H1 (cell line): ENCODE measurements around the gene CRYBG3. TPM values are rescaled to one million over a fixed set of nuclear protein-coding genes. Genes with fewer than 3 reads are reported as not detected.
A peak's percentile ranks its signal among the peaks of the same experiment; 100 is the strongest.

Experiments
- CTCF ChIA-PET: fragments of 300-600 bp; sonication (Branson Sonifier 250); formaldehyde crosslinking; loops from one replicate; lab custom pipeline; 2021; ENCODE audit not compliant: partially characterized antibody; lab: Charles Lee
- POLR2A ChIA-PET: fragments of 300-600 bp; sonication (Branson Sonifier 250); formaldehyde crosslinking; loops from one replicate; lab custom pipeline; 2021; ENCODE audit warnings: inconsistent platforms; ENCODE audit not compliant: partially characterized antibody; lab: Charles Lee
- DNase-seq, 2 experiments: peaks; one replicate each; pipeline versions ENCODE4 v3.0.0 to v3.0.0-alpha.2; 2010 to 2022; ENCODE audit warnings: low spot score in 2 of 2, low read depth in 1 of 2, mixed read lengths in 1 of 2
- FAIRE-seq: peaks from 2 replicates; lab custom pipeline; 2011; peaks lifted over from hg19 to GRCh38; lab: Jason Lieb, UNC
- H2AFZ ChIP-seq: 2 replicates; pipeline ENCODE4 v1.8.1; 2012; ENCODE audit warnings: low read length, inconsistent platforms
- H2AK5ac ChIP-seq: 2 replicates; pipeline ENCODE4 v1.6.1; 2013; ENCODE audit warnings: low read depth, low read length
- H2BK120ac ChIP-seq: replicated peaks from 2 replicates; pipeline ENCODE3; 2013; ENCODE audit warnings: low read depth, low read length, inconsistent platforms
- H2BK12ac ChIP-seq: 2 replicates; pipeline ENCODE4 v1.6.1; 2013; ENCODE audit warnings: low read depth, low read length
- H2BK15ac ChIP-seq: 2 replicates; pipeline ENCODE4 v1.6.1; 2013; ENCODE audit warnings: low read length
- H2BK20ac ChIP-seq: 2 replicates; pipeline ENCODE4 v1.6.1; 2013; ENCODE audit warnings: low read length
- H2BK5ac ChIP-seq: 2 replicates; pipeline ENCODE4 v1.6.1; 2013; ENCODE audit warnings: low read depth, low read length
- H3K14ac ChIP-seq: 2 replicates; pipeline ENCODE4 v1.6.1; 2013; ENCODE audit warnings: inconsistent platforms; ENCODE audit not compliant: insufficient read length
- H3K18ac ChIP-seq: 2 replicates; pipeline ENCODE4 v1.6.1; 2013; ENCODE audit warnings: low read length; ENCODE audit errors: extremely low read depth
- H3K23ac ChIP-seq: 2 replicates; pipeline ENCODE4 v1.6.1; 2013; ENCODE audit warnings: inconsistent platforms; ENCODE audit not compliant: insufficient read length
- H3K23me2 ChIP-seq: 2 replicates; pipeline ENCODE4 v1.6.1; 2013; ENCODE audit warnings: low read depth, low read length
- H3K27ac ChIP-seq: 2 replicates; pipeline ENCODE4 v1.6.1; 2011; ENCODE audit warnings: low read depth, low read length, inconsistent platforms
- H3K27me3 ChIP-seq, 4 experiments: replicated peaks in 1 of 4; 1 replicate in 1 of 4; 2 replicates in 3 of 4; pipeline versions ENCODE4 v1.6.1 to v1.8.1; 2011 to 2013; ENCODE audit warnings: low read length in 3 of 4, mild to moderate bottlenecking in 3 of 4, inconsistent platforms in 2 of 4, mixed read lengths in 2 of 4, moderate library complexity in 1 of 4; ENCODE audit not compliant: control insufficient read depth in 3 of 4, insufficient read depth in 3 of 4; ENCODE audit errors: extremely low read depth in 1 of 4
- H3K36me3 ChIP-seq, 4 experiments: 2 replicates each; pipeline versions ENCODE4 v1.6.1 to v1.8.1; 2011 to 2013; ENCODE audit warnings: mild to moderate bottlenecking in 4 of 4, low read length in 3 of 4, moderate library complexity in 2 of 4, control low read depth in 1 of 4, inconsistent platforms in 1 of 4; ENCODE audit not compliant: insufficient read depth in 4 of 4, control insufficient read depth in 2 of 4
- H3K4ac ChIP-seq: replicated peaks from 2 replicates; pipeline ENCODE3; 2013; ENCODE audit warnings: low read length, low read depth, mixed read lengths, inconsistent platforms; ENCODE audit not compliant: insufficient read length
- H3K4me1 ChIP-seq, 4 experiments: replicated peaks in 1 of 4; 1 replicate in 1 of 4; 2 replicates in 3 of 4; pipeline versions ENCODE4 v1.6.1 to v1.8.1; 2011 to 2013; ENCODE audit warnings: low read length in 3 of 4, inconsistent platforms in 2 of 4, mixed read lengths in 1 of 4; ENCODE audit not compliant: insufficient read depth in 4 of 4, control insufficient read depth in 3 of 4
- H3K4me2 ChIP-seq, 2 experiments: 2 replicates each; pipeline versions ENCODE4 v1.6.1 to v1.8.1; 2011 to 2013; ENCODE audit warnings: low read depth in 2 of 2, low read length in 2 of 2, control low read depth in 1 of 2, inconsistent platforms in 1 of 2, mild to moderate bottlenecking in 1 of 2; ENCODE audit not compliant: insufficient read depth in 1 of 2
- H3K4me3 ChIP-seq, 4 experiments: fragments of 200-600, 300-600 bp in 1 of 4; sonication (generic), shearing (Covaris generic), sonication (Bioruptor Twin) in 1 of 4; 2 replicates each; pipeline versions ENCODE4 v1.5.1 to v1.8.1; 2011 to 2016; ENCODE audit warnings: low read length in 4 of 4, low read depth in 3 of 4, control low read depth in 2 of 4, inconsistent platforms in 2 of 4, mild to moderate bottlenecking in 2 of 4, mixed read lengths in 1 of 4, moderate library complexity in 1 of 4; ENCODE audit not compliant: insufficient read depth in 2 of 4; ENCODE audit errors: extremely low read depth in 1 of 4
- H3K56ac ChIP-seq: replicated peaks from 2 replicates; pipeline ENCODE3; 2013; ENCODE audit warnings: low read depth, mild to moderate bottlenecking, mixed read lengths, low read length, inconsistent platforms; ENCODE audit not compliant: insufficient read length
- H3K79me1 ChIP-seq: 2 replicates; pipeline ENCODE4 v1.6.1; 2013; ENCODE audit warnings: low read depth, low read length, control low read depth
- H3K79me2 ChIP-seq, 2 experiments: 2 replicates each; pipeline versions ENCODE4 v1.6.1 to v1.8.1; 2012 to 2013; ENCODE audit warnings: low read length in 2 of 2, mild to moderate bottlenecking in 2 of 2, inconsistent platforms in 1 of 2; ENCODE audit not compliant: insufficient read depth in 2 of 2, control insufficient read depth in 1 of 2
- H3K9ac ChIP-seq, 4 experiments: replicated peaks in 1 of 4; 1 replicate in 1 of 4; 2 replicates in 3 of 4; pipeline versions ENCODE4 v1.6.1 to v1.8.1; 2011 to 2013; ENCODE audit warnings: low read depth in 3 of 4, low read length in 3 of 4, control low read depth in 2 of 4, mild to moderate bottlenecking in 2 of 4, moderate library complexity in 2 of 4, inconsistent platforms in 1 of 4; ENCODE audit errors: extremely low read depth in 1 of 4
- H3K9me3 ChIP-seq, 2 experiments: 2 replicates each; pipeline versions ENCODE4 v1.6.1 to v1.8.1; 2012 to 2013; ENCODE audit warnings: mild to moderate bottlenecking in 2 of 2, moderate library complexity in 2 of 2, control low read depth in 1 of 2, inconsistent platforms in 1 of 2, low read depth in 1 of 2, low read length in 1 of 2, mixed read lengths in 1 of 2; ENCODE audit not compliant: insufficient read depth in 2 of 2
- H4K20me1 ChIP-seq, 2 experiments: replicated peaks in 1 of 2; 2 replicates each; pipeline versions ENCODE3 to v1.8.1; 2011 to 2013; ENCODE audit warnings: inconsistent platforms in 2 of 2, low read length in 2 of 2, mild to moderate bottlenecking in 1 of 2; ENCODE audit not compliant: insufficient read depth in 2 of 2, control insufficient read depth in 1 of 2
- H4K5ac ChIP-seq: 2 replicates; pipeline ENCODE4 v1.6.1; 2013; ENCODE audit warnings: low read length, low read depth, mixed read lengths, inconsistent platforms; ENCODE audit not compliant: insufficient read length
- H4K8ac ChIP-seq: 2 replicates; pipeline ENCODE4 v1.8.0; 2013; ENCODE audit warnings: mild to moderate bottlenecking, moderate library complexity, low read length, inconsistent platforms; ENCODE audit not compliant: insufficient read depth; ENCODE audit errors: extremely low read depth
- H4K91ac ChIP-seq: replicated peaks from 2 replicates; pipeline ENCODE3; 2013; ENCODE audit warnings: low read length, mixed read lengths, inconsistent platforms; ENCODE audit not compliant: insufficient read length
- ASH2L ChIP-seq: fragments of 200-600, 300-600 bp; sonication (generic); IDR thresholded peaks from one replicate; pipeline ENCODE4 v1.7.1; 2017; ENCODE audit warnings: low read length
- CHD1 ChIP-seq: IDR thresholded peaks from 2 replicates; pipeline ENCODE4 v1.6.1; 2012; ENCODE audit warnings: low read depth, low read length, improper control_type of control experiment
- CTBP2 ChIP-seq: IDR thresholded peaks from 2 replicates; pipeline ENCODE4 v1.7.0; 2011; ENCODE audit warnings: borderline replicate concordance, mild to moderate bottlenecking, moderate library complexity, mixed read lengths, low read length; ENCODE audit not compliant: insufficient read depth, insufficient read length
- GTF2F1 ChIP-seq: IDR thresholded peaks from 2 replicates; pipeline ENCODE4 v1.6.1; 2012; ENCODE audit warnings: low read depth, low read length, improper control_type of control experiment, borderline replicate concordance
- JUN ChIP-seq: IDR thresholded peaks from 2 replicates; pipeline ENCODE4 v1.6.1; 2011; ENCODE audit warnings: low read depth, mild to moderate bottlenecking, improper control_type of control experiment, low read length
- JUND ChIP-seq: IDR thresholded peaks from 2 replicates; pipeline ENCODE4 v1.6.1; 2011; ENCODE audit warnings: mild to moderate bottlenecking, improper control_type of control experiment, low read length
- KDM1A ChIP-seq: fragments of 200-600, 300-600 bp; sonication (generic); IDR thresholded peaks from 2 replicates; pipeline ENCODE4 v1.7.1; 2016; ENCODE audit warnings: mild to moderate bottlenecking, low read length, borderline replicate concordance
- KDM4A ChIP-seq: IDR thresholded peaks from one replicate; pipeline ENCODE4 v1.7.1; 2012; ENCODE audit warnings: low read depth, mild to moderate bottlenecking, moderate library complexity, low read length, inconsistent platforms; ENCODE audit not compliant: severe bottlenecking
- NRF1 ChIP-seq: IDR thresholded peaks from 2 replicates; pipeline ENCODE4 v1.6.1; 2011; ENCODE audit warnings: mild to moderate bottlenecking, low read depth, low read length, improper control_type of control experiment
- SIN3A ChIP-seq, 2 experiments: IDR thresholded peaks in 1 of 2; conservative IDR thresholded peaks in 1 of 2; 2 replicates each; pipeline ENCODE4 v1.6.1; 2011 to 2012; ENCODE audit warnings: low read length in 2 of 2, improper control_type of control experiment in 1 of 2, low read depth in 1 of 2, mild to moderate bottlenecking in 1 of 2
- SIX5 ChIP-seq: IDR thresholded peaks from 2 replicates; pipeline ENCODE4 v1.6.1; 2011; ENCODE audit warnings: mild to moderate bottlenecking, low read depth, low read length
- SP4 ChIP-seq: IDR thresholded peaks from 2 replicates; pipeline ENCODE4 v1.6.1; 2012; ENCODE audit warnings: low read length, inconsistent platforms
- TAF7 ChIP-seq: optimal IDR thresholded peaks from 2 replicates; pipeline ENCODE3; 2011; ENCODE audit warnings: low read depth, mild to moderate bottlenecking, inconsistent platforms, low read length, moderate library complexity, borderline replicate concordance
- WGBS, 2 experiments: shearing (Covaris generic) in 1 of 2; methylation state at CpG; one replicate each; pipeline versions ENCODE4 v1.1.6 to v1.1.7; 2013 to 2015; ENCODE audit warnings: low lambda C conversion rate in 2 of 2, mixed read lengths in 2 of 2, inconsistent platforms in 1 of 2, low coverage in 1 of 2, missing lambda C conversion rate in 1 of 2; ENCODE audit not compliant: insufficient replicate concordance in 2 of 2, insufficient coverage in 1 of 2, insufficient read length in 1 of 2; ENCODE audit errors: extremely low coverage in 1 of 2, missing lambda C conversion rate in 1 of 2; 5-methylcytosine and 5-hydroxymethylcytosine counted together
- polyA plus RNA-seq, 7 experiments: library from polyadenylated mRNA; depleted of rRNA in 3 of 7; stranded (reverse) in 5 of 7; unstranded in 2 of 7; fragments of >200 nt in 5 of 7; fragments of 200-250 nt in 2 of 7; gene quantifications; 1 replicate in 5 of 7; 2 replicates in 1 of 7; 4 replicates in 1 of 7; pipeline versions ENCODE4 v1.2.1 to v1.2.3, GENCODE V29; 2011 to 2013; ENCODE audit warnings: missing spikeins in 2 of 7, mixed read lengths in 2 of 7
- total RNA-seq: library from RNA; stranded (reverse); fragmentation: NEBNext Ultra II Directional; extraction: Animal tissue kit (Norgen Biotek cat#: 25700); gene quantifications from 2 replicates; pipeline ENCODE4 v1.2.1, GENCODE V29; 2021

The CRYBG3 gene
- total and polyA plus RNA-seq, 2 of the 8 experiments (the other 6 are each of a cell fraction or from before 2014, with no cell fraction given) = 2.1 to 8.0 TPM

- no peak overlapping the region for H3K4me2 ChIP-seq
- 0 out of 2 replicates have a peak overlapping the region, but pooled peaks have one; percentile 12 for H2BK15ac ChIP-seq
- H2BK20ac ChIP-seq = no peak overlapping the region
- H3K56ac ChIP-seq = peak overlapping the region; percentile 93
- no peak overlapping the region for H2AFZ ChIP-seq
- H3K23ac ChIP-seq = no peak overlapping the region
- no peak overlapping the region for H3K18ac ChIP-seq
- H3K79me2 ChIP-seq = no peaks in the 10 kb centered on the region
- ChIA-PET CTCF (interaction anchor here (1.0 to 1.3 kb wide), 2 partner anchors 14 to 20 kb away, joined by 3 to 9 read pairs; no protein-coding TSS in a partner anchor), POLR2A (no interaction called here)
- H3K4ac ChIP-seq = no peak overlapping the region
- 95% methylated on average over 3 of the region's 3 CpGs; no CpG with 5 or more reads in 1 of the 2 experiments for WGBS, 2 experiments
- H3K27me3 ChIP-seq = no peaks in the 10 kb centered on the region
- no peak overlapping the region for H3K9ac ChIP-seq
- no peak overlapping the region for H3K14ac ChIP-seq
- H3K4me1 ChIP-seq = peaks cover 0 to 7% (median 1%) of the 10 kb centered on the region in 4 experiments; a peak in 2 of 7 replicates
- H4K8ac ChIP-seq = no peak overlapping the region; the same call in 1 of the 2 replicates
- no peak overlapping the region for H2BK5ac ChIP-seq
- no peak overlapping the region for H2BK120ac ChIP-seq
- peak overlapping the region; percentile 42 for H4K91ac ChIP-seq
- no peaks in the 10 kb centered on the region for H3K9me3 ChIP-seq
- DNase-seq = no peak
- no peak overlapping the region for H4K5ac ChIP-seq
- H3K36me3 ChIP-seq = no peaks in the 10 kb centered on the region
- H2AK5ac ChIP-seq = no peak overlapping the region
- no peak overlapping the region for H3K4me3 ChIP-seq
- H3K23me2 ChIP-seq = peaks cover 11% of the 10 kb centered on the region; the same call in 1 of the 2 replicates
- no peaks in the 10 kb centered on the region for H3K79me1 ChIP-seq
- no peak for FAIRE-seq
- H4K20me1 ChIP-seq = peaks cover 0 to 10% of the 10 kb centered on the region in 2 experiments
- no peak overlapping the region; the same call in 1 of the 2 replicates for H2BK12ac ChIP-seq
- H3K27ac ChIP-seq = no peak overlapping the region
- TF ChIP-seq GTF2F1 = no peak
- TF ChIP-seq SIN3A (conservative IDR thresholded peaks at IDR 0.05 in 1 of 2, IDR thresholded peaks at IDR 0.05 in 1 of 2; ENCODE audit: low read depth in 1 of 2, low read length in 2 of 2) = no peak
- no peak for TF ChIP-seq SP4
- no peak for TF ChIP-seq TAF7
- TF ChIP-seq CTBP2 = no peak
- no peak for TF ChIP-seq NRF1
- TF ChIP-seq KDM4A = no peak
- no peak for TF ChIP-seq JUN
- no peak for TF ChIP-seq ASH2L
- TF ChIP-seq KDM1A = no peak
- no peak for TF ChIP-seq CHD1
- no peak for TF ChIP-seq SIX5
- TF ChIP-seq JUND = no peak
Observed at GRCh38 chr3:97988784-97989568, 167.2 kb downstream of the CRYBG3 start.
